Measurements from ENCODE around the gene STXBP5.
"Not testable (repeated sequence)": the region's sequence is repeated elsewhere in the genome, so short reads cannot be mapped to it uniquely, and the experiment has no call there.

Gene STXBP5

DNA sequence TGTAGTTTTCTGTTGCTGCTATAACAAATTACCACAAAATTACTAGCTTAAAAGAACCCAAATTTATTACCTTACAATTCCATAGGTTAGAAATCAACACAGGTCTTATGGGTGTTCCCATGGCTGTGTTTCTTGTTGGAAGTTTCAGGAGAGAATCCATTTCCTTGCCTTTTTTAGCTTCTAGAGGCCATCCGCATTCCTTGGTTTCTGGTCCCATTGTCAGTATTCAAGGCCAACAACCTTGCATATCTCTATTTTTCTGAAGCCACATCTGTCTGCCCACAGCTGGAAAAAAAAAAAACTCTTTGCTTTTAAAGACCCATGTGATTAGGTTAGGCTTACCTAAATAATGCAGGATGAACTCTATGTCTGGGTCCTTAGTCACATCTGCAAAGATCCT lies 174.6 kb downstream of the STXBP5 start:
- Histone ChIP-seq H3K4me3 (ENCODE audit: low read depth, low read length) (no peak overlapping the region), H3K9me3 (ENCODE audit: control insufficient read depth, insufficient read depth, low read depth, low read length) (no peaks in the 10 kb centered on the region), H3K36me3 (ENCODE audit: control insufficient read depth in 2 of 2, insufficient read depth in 1 of 2, low read length in 2 of 2) (peaks cover 0 to 23% of the 10 kb centered on the region in 2 experiments; a peak in 1 of 3 replicates), H3K4me1 (ENCODE audit: control insufficient read depth, insufficient read depth, low read length) (no peaks in the 10 kb centered on the region), H3K27ac (ENCODE audit: extremely low read depth, low read depth, low read length) (no peak overlapping the region)
- POLR2A ChIA-PET, result no interaction called here
- TF ChIP-seq, protein P1, sequence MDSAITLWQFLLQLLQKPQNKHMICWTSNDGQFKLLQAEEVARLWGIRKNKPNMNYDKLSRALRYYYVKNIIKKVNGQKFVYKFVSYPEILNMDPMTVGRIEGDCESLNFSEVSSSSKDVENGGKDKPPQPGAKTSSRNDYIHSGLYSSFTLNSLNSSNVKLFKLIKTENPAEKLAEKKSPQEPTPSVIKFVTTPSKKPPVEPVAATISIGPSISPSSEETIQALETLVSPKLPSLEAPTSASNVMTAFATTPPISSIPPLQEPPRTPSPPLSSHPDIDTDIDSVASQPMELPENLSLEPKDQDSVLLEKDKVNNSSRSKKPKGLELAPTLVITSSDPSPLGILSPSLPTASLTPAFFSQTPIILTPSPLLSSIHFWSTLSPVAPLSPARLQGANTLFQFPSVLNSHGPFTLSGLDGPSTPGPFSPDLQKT (IDR thresholded peaks at IDR 0.05; ENCODE audit: borderline replicate concordance, low read depth, low read length), result no peak
- TF ChIP-seq ZNF404 (tag by site-specific recombination; IDR thresholded peaks at IDR 0.05) (no peak), ZNF830 (tag by site-specific recombination; IDR thresholded peaks at IDR 0.05; ENCODE audit: low read depth) (no peak), ZNF837 (tag by site-specific recombination; IDR thresholded peaks at IDR 0.05) (no peak), ZNF585B (tag by site-specific recombination; IDR thresholded peaks at IDR 0.05) (no peak), HOXD13 (CRISPR knock-in tag; IDR thresholded peaks at IDR 0.05; ENCODE audit: borderline replicate concordance) (no peak), KLF16 (tag by site-specific recombination; IDR thresholded peaks at IDR 0.05) (no peak), ZNF560 (tag by site-specific recombination; IDR thresholded peaks at IDR 0.05; ENCODE audit: borderline replicate concordance) (no peak), ZSCAN23 (tag by site-specific recombination; IDR thresholded peaks at IDR 0.05) (no peak), ZNF174 (tag by site-specific recombination; IDR thresholded peaks at IDR 0.05) (no peak), ZFP3 (tag by site-specific recombination; IDR thresholded peaks at IDR 0.05; ENCODE audit: low read depth) (no peak), ZIC2 (tag by site-specific recombination; IDR thresholded peaks at IDR 0.05) (no peak)
- TF ChIP-seq, protein P2, sequence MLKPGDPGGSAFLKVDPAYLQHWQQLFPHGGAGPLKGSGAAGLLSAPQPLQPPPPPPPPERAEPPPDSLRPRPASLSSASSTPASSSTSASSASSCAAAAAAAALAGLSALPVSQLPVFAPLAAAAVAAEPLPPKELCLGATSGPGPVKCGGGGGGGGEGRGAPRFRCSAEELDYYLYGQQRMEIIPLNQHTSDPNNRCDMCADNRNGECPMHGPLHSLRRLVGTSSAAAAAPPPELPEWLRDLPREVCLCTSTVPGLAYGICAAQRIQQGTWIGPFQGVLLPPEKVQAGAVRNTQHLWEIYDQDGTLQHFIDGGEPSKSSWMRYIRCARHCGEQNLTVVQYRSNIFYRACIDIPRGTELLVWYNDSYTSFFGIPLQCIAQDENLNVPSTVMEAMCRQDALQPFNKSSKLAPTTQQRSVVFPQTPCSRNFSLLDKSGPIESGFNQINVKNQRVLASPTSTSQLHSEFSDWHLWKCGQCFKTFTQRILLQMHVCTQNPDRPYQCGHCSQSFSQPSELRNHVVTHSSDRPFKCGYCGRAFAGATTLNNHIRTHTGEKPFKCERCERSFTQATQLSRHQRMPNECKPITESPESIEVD (tag by site-specific recombination; IDR thresholded peaks at IDR 0.05), result no peak
- TF ChIP-seq, protein P3, sequence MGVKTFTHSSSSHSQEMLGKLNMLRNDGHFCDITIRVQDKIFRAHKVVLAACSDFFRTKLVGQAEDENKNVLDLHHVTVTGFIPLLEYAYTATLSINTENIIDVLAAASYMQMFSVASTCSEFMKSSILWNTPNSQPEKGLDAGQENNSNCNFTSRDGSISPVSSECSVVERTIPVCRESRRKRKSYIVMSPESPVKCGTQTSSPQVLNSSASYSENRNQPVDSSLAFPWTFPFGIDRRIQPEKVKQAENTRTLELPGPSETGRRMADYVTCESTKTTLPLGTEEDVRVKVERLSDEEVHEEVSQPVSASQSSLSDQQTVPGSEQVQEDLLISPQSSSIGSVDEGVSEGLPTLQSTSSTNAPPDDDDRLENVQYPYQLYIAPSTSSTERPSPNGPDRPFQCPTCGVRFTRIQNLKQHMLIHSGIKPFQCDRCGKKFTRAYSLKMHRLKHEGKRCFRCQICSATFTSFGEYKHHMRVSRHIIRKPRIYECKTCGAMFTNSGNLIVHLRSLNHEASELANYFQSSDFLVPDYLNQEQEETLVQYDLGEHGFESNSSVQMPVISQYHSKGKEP (tag by site-specific recombination; IDR thresholded peaks at IDR 0.05), result no peak
- CTCF ChIA-PET, result no interaction called here

DNA sequence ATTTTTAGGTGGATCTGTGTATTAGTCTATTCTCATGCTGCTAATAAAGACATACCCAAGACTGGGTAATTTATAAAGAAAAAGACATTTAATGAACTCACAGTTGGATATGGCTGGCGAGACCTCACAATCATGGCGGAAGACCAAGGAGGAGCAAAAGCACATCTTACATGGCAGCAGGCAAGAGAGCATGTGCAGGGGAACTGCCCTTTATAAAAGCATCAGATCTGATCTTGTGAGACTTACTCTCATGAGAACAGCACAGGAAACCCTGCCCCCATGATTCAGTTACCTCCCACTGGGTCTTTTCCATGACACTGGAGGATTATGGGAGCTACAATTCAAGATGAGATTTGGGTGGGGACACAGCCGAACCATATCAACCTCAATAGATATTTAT lies 176.6 kb downstream of the STXBP5 start:
- POLR2A ChIA-PET; H3K27ac ChIP-seq (ENCODE audit: extremely low read depth, low read depth, low read length); H3K4me1 ChIP-seq (ENCODE audit: control insufficient read depth, insufficient read depth, low read length); H3K4me3 ChIP-seq (ENCODE audit: low read depth, low read length); H3K9me3 ChIP-seq (ENCODE audit: control insufficient read depth, insufficient read depth, low read depth, low read length): not testable (repeated sequence)
- CTCF ChIA-PET, result interaction anchor here (1.5 to 4.5 kb wide), 2 partner anchors 10 to 16 kb away, joined by 6 to 24 read pairs; no protein-coding TSS in a partner anchor
- H3K36me3 ChIP-seq (ENCODE audit: control insufficient read depth in 2 of 2, insufficient read depth in 1 of 2, low read length in 2 of 2), result peaks cover 0 to 32% of the 10 kb centered on the region in 2 experiments; a peak in 1 of 3 replicates

DNA sequence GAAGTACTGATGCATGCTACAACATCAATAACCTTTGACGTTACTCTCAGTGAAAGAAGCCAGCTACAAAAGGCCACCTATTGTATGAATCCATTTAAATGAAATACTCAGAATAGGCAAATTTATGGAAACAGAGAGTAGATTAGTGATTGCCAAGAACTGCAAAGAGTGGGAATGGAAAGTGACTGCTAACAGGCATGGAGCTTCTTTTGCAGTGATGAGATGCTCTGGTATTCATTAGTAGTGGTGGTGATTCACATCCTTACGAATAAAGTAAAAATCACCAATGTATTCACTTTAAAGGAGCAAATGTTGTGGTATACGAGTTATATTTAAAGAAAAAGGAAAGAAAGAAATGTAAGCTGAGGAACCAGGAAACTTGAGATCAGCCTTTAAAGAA lies 177.5 kb downstream of the STXBP5 start:
- no peaks in the 10 kb centered on the region for H3K9me3 ChIP-seq (ENCODE audit: control insufficient read depth, insufficient read depth, low read depth, low read length)
- H3K4me1 ChIP-seq (ENCODE audit: control insufficient read depth, insufficient read depth, low read length), result no peaks in the 10 kb centered on the region
- POLR2A ChIA-PET, result no interaction called here
- TF ChIP-seq ZNF140 (tag by site-specific recombination; IDR thresholded peaks at IDR 0.05) (no peak), ZNF157 (tag by site-specific recombination; IDR thresholded peaks at IDR 0.05) (no peak), ZNF560 (tag by site-specific recombination; IDR thresholded peaks at IDR 0.05; ENCODE audit: borderline replicate concordance) (no peak), ZNF530 (tag by site-specific recombination; IDR thresholded peaks at IDR 0.05; ENCODE audit: low read depth) (no peak)
- H3K4me3 ChIP-seq (ENCODE audit: low read depth, low read length), result no peak overlapping the region
- H3K27ac ChIP-seq (ENCODE audit: extremely low read depth, low read depth, low read length), result no peak overlapping the region
- CTCF ChIA-PET, result interaction anchor here (0.5 to 4.5 kb wide), 9 partner anchors 9 to 1013 kb away, joined by 3 to 24 read pairs (median 6); no protein-coding TSS in a partner anchor
- H3K36me3 ChIP-seq (ENCODE audit: control insufficient read depth in 2 of 2, insufficient read depth in 1 of 2, low read length in 2 of 2), result peaks cover 0 to 32% of the 10 kb centered on the region in 2 experiments; a peak in 1 of 3 replicates

Measured in HEK293 (cell line).